Epidermal melanocyte (primary cell): Measurements from ENCODE around the gene TCOF1.

ENCODE experiments used
- DNase-seq: peaks from one replicate; pipeline ENCODE4 v3.0.0; 2011; ENCODE audit warnings: low spot score; ENCODE audit not compliant: insufficient read length

Gene TCOF1

DNA sequence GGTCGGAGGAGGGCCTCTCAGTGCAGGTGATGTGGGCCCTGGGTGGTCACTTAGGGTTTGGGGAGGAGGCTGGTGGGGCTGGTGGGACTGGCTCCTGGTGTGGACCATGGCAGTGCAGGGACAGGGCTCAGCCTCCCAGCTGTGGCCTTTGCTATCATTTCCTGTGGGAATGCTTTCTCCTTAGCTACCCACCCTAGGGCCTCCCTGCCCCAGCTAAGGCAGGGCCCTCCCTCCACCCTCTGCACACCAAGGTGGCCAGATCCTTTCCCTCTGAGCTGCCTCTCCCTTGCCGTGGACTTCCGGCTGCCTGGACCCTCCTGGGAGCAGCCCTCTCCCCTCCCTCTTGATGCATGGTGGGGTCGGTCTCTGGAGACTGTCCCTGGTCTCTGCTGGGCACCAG is 32.1 kb upstream of the TCOF1 start:
- no peak for DNase-seq

DNA sequence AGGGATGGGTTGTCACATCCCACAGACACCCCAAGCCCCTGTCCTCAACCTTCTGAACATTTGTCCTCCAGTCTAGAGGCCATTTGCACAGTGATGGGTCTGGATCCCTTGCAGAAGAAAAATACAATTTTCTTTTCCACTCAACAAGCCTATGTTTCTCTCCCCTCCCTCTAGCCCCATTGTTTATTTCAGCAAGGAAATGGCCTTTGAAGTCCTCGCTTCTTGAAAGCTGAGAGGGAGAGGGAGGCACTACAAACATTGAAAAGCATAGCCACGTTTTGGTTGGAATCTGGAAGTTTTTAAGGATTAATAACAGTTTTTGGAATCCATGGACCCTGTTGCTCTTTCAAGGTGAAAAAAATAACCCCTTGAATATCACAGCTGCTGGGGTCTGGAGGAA is 30.8 kb upstream of the TCOF1 start:
- DNase-seq = no peak

DNA sequence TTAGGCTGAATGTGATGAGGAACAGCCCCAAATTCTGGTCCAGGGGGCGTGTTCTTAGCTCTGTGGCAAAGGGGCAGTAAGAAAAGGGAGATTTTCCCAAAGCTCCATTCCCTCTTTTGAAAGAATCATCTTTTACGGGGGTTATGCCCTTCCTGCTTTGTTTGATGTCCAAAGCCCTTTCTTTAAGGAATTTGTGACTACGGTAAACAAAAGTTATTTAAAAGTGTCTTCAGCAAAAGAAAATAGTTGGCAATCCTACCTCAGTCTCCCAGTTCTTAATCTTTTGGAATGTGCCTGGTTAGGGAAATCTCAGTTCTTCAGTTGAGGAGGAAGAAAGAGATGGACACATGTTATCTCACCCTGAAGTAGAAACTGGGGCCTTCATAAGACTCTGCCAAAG is 30.4 kb upstream of the TCOF1 start:
- DNase-seq = no peak

GRCh38 chr5:150328515-150328914 is 29.0 kb upstream of the TCOF1 start:
- no peak for DNase-seq

DNA sequence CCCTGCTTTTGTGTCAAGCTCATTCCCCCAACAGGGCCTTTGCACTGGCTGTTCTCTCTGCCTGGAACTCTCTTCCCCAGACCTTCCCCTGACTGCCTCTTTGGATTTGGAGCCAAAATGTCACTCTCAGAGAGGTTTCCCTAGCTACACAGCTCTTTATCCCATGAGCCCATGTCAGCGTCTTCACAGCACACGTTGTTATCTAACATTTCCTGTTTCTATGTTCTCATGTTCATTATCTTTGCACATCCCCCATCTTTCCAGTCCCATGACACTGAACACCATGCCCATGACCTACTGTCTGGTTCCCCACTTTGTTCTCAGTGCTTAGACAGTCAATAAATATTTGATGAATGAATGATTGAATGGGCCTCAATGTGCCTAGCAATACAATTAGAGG is 28.5 kb upstream of the TCOF1 start:
- no peak for DNase-seq

DNA sequence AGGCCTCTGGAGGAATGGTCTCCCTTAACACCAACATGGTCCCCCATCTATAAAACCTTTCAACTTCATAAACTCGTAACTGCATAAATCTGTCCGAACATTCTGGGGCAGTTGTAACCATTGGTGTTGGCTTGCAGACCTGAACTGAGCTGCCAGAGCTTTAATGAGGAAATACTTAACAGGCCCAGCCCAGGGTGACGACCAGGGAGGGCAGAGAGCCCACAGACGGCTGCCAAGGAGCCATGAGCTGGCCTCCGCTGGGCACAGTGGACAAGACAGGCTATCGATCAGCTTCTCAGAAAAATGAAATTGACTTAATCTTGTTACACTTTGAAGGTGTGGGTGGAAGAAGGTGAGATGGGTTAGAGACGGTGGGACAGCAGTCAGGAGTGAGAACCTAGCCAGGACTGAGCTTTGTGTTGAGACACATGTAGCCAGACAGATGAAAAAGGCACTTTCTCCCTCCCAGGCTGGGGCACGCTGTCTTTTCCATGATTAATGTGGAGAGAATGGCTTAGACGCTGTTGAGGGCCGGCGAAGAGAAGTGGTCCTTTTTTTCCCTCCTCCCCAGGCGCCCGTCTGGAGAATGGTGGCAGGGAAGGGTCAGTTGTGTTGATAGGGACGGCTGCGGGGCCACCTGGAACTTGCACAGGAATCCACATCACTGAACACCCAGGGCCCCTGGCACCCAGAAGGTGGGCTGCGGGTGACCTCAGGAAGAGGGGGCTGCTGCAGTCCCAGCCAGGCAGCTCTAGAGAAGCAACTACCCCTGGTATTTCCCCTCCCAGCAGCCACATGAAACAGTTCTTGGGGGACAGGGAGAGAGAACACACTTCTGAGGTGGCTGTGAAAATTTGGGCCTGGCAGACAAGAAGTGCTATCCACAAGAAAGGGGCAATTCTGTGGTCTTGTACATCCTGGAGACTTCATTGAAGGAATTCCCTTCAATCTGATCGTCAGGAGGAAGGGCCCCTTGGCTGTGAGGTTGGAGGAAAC is 27.3 kb upstream of the TCOF1 start:
- no peak for DNase-seq

GRCh38 chr5:150333400-150333799 is 24.1 kb upstream of the TCOF1 start:
- DNase-seq = no peak

DNA sequence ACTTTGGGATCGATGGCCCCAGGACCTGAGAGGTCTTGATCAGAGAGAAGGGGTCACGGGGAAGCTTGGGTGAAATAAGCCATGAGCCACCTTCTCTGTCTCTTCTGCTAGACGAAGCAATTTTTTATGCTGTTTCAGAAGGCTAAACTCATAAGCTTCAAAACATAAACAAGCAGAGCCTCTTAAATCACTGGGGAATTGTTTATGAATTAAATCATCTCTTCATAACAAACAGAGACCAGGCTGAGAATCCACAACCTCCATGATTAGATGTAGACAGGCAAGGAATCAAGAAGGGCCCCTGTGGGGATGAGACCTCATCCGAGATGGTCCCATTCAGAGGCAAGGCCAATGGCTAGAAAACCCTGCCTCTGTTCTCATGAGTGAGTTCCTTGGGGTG is 21.7 kb upstream of the TCOF1 start:
- no peak for DNase-seq

DNA sequence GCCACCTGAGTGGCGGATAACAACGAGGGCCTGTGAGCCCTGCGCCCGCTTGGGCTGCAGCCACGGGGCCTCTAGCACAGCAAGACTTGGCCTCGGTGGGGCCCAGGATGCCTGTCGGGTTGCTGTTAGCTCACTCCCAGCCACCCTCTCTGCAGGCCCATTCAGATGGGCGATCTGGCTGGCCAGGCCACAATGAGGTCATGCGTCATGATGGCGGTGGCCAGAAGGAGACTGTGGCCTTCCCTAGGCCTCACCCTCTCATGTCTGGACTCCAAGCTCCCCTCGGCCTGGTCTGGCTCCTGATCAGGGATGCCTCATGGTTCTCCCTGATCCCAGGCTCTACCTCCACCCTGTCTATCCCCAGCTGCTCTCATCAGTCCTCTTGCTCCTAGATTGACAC is 19.0 kb upstream of the TCOF1 start:
- DNase-seq = no peak

DNA sequence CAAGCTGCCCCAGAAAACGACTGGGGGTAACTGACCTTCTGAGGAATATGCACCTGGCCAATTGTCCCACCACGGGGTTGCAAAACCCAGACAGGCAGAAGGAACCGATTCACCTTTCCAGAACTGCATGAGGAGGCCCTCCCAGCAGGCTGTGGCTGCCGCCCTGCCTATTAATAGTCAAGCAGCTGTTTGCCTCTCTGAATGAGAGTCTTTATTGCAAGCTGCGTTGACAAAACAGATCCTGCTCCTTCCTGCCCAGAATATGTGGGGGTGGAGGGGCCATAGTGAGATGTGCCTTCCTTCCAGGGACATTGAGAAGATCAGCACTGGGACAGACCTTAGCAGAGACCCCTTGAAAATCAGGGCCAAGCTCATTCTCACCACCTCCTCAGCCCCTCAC is 18.3 kb upstream of the TCOF1 start:
- DNase-seq = peak; percentile 67

- DNase-seq = no peak
Observed at GRCh38 chr5:150339841-150340240, 17.7 kb upstream of the TCOF1 start.

- DNase-seq = peak; percentile 31
Observed at GRCh38 chr5:150340614-150341255, 16.8 kb upstream of the TCOF1 start.

GRCh38 chr5:150341331-150341730 is 16.2 kb upstream of the TCOF1 start:
- no peak for DNase-seq

DNA sequence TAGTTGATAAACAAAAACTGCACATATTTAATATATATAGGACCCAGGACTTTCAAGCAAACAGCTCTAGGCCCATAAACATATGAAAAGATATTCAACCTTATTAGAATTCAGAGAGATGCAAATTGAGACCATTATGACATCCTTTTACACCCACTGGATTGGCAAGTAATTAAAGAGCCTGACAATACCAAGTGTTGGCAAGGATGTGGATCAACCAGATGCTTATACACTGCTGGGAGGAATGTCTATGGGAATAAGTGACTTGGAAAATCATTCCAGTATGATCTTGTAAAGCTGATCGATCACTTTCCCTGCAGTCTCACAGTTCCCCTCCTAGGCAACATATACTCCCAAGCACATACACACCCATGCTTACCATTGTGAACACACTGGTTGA is 15.5 kb upstream of the TCOF1 start:
- no peak for DNase-seq

DNA sequence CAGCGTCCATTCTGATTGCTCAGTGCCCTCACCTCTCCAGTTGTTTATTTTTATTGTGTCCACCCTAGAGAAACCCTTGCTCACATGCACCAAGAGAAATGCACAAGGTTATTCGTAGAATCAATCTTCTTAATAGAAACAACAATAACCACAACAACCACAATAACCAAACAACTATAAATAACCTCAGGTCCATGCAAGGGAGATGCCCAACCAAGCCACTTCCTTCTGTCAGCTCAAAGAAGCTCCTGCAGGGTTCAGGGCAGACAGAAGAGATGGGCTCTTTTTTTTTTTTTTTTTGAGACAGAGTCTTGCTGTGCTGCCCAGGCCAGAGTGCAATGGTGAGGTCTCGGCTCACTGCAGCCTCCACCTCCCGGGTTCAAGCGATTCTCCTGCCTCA is 14.9 kb upstream of the TCOF1 start:
- no peak for DNase-seq

GRCh38 chr5:150343994-150344631 is 13.4 kb upstream of the TCOF1 start:
- no peak for DNase-seq

- no peak for DNase-seq
Observed at GRCh38 chr5:150345716-150346115, 11.8 kb upstream of the TCOF1 start.

DNA sequence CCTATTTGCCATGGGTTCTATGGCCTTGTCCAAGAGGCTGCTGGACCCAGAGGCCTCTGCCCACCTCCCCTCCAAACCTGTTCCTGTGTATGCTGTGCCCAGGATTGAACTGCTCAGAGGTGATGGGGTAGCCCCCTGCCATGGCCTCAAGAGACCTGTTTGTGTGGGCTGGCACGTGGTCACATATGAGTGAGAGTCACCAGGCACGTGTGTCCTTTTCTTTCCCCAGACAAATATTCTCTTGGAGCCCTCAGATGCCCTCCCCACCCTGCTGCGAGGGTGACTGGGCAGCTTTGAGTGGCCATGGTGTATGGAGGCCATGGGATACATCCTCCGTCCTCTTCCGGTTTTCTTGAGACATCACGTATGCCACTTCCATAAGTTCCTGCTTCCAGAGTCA is 10.9 kb upstream of the TCOF1 start:
- DNase-seq = no peak

GRCh38 chr5:150347003-150347402 is 10.5 kb upstream of the TCOF1 start:
- DNase-seq = no peak

GRCh38 chr5:150347451-150347850 is 10.0 kb upstream of the TCOF1 start:
- no peak for DNase-seq

DNA sequence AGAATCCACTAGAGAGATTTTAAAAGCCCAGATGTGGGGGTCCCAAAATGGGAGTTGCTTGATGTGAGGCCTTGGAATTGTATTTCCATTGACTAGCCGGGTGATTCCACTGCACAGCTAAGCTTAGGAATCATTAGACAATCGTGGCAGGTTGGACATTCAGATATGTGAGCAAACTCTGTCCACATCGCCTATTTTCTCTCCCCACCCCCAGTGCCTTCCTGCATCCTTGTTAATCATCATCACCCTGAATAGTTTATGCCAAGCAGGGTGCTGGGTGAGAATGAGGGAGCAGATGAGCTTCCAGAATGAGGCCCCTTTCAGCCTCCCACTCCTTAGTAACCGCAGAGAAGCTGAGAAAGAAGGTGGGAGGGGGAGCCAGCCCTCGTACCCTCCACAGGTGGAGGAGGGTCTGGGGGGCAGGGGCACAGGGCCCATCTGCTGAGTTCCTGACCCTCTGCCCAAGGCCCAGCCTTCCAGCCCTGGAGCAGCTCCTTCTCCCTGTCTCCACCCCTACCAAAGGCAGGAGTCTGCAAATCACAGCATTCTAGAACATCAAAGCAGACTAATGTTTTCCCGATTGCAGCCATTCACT is 7.7 kb upstream of the TCOF1 start:
- DNase-seq = no peak
